Sigmoid colon (tissue), 7 donors: ENCODE results near the gene ZBTB47. TPM values are rescaled to one million over a fixed set of nuclear protein-coding genes. Genes with fewer than 3 reads are reported as not detected.

Experiments
- DNase-seq: peaks from one replicate; pipeline ENCODE4 v3.0.0-alpha.2; 2019
- H3K27ac ChIP-seq, 4 donors: fragments of 200-600 bp; sonication (generic); one replicate each; pipeline ENCODE4 v1.5.1; 2016 to 2019; ENCODE audit warnings: mild to moderate bottlenecking in 1 of 4
- H3K27me3 ChIP-seq, 3 donors: fragments of 200-600 bp; sonication (generic); one replicate each; pipeline ENCODE4 v1.5.1; 2019; ENCODE audit warnings: mild to moderate bottlenecking in 1 of 3
- H3K36me3 ChIP-seq, 4 donors: fragments of 200-600 bp; sonication (generic); one replicate each; pipeline ENCODE4 v1.5.1; 2016 to 2019
- H3K4me1 ChIP-seq, 4 donors: fragments of 200-600 bp; sonication (generic); one replicate each; pipeline ENCODE4 v1.5.1; 2017 to 2019
- H3K4me3 ChIP-seq, 4 donors: fragments of 200-600 bp; sonication (generic); one replicate each; pipeline ENCODE4 v1.5.1; 2017 to 2019; ENCODE audit warnings: mild to moderate bottlenecking in 2 of 4, moderate library complexity in 1 of 4
- H3K9me3 ChIP-seq, 4 donors: fragments of 200-600 bp in 3 of 4; sonication (generic) in 3 of 4; one replicate each; pipeline versions ENCODE4 v1.5.1 to v1.6.1; 2013 to 2019
- CTCF ChIP-seq, 4 experiments: fragments of 450-650 bp in 3 of 4; fragments of 200-600 bp in 1 of 4; IDR thresholded peaks; one replicate each; pipeline ENCODE4 v1.5.1; 2016 to 2019; ENCODE audit warnings: antibody characterized with exemption in 4 of 4, mild to moderate bottlenecking in 3 of 4, moderate library complexity in 2 of 4
- EP300 ChIP-seq, 4 donors: sonication (generic); formaldehyde crosslinking; IDR thresholded peaks; one replicate each; pipeline ENCODE4 v1.6.1; 2017; ENCODE audit warnings: antibody characterized with exemption in 4 of 4
- POLR2A ChIP-seq, 2 donors: fragments of 450-650 bp; IDR thresholded peaks; one replicate each; pipeline ENCODE4 v1.6.1; 2016; ENCODE audit warnings: antibody characterized with exemption in 2 of 2, mild to moderate bottlenecking in 2 of 2, moderate library complexity in 2 of 2
- POLR2AphosphoS5 ChIP-seq, 4 donors: sonication (generic); formaldehyde crosslinking; IDR thresholded peaks; one replicate each; pipeline ENCODE4 v1.6.1; 2017; ENCODE audit warnings: antibody characterized with exemption in 4 of 4
- WGBS, 2 donors: extraction: QIAGEN DNeasy Blood & Tissue Kit; methylation state at CpG; one replicate each; pipeline ENCODE4 v1.1.7; 2013; 5-methylcytosine and 5-hydroxymethylcytosine counted together
- intact Hi-C: fragments of 100-400 bp; cut with DNase I; formaldehyde crosslinking; loops from one replicate; pipeline ENCODE4 v1.15.1; 2023
- polyA plus RNA-seq, 3 donors: library from polyadenylated mRNA; stranded (reverse); fragments of 200-250 nt; gene quantifications; one replicate each; pipeline ENCODE4 v1.2.3, GENCODE V29; 2013
- total RNA-seq, 4 donors: library from RNA; depleted of rRNA; stranded (reverse); fragments of >200 nt; gene quantifications; one replicate each; pipeline ENCODE4 v1.1.0, GENCODE V29; 2016
- donor health status: healthy with polysubstance abuse.
- donor health status: Bipolar disorder and iron deficiency.
- donor health status: healthy.

Gene ZBTB47
- total and polyA plus RNA-seq, 7 donors = 6.2 to 74.8 (median 34.9) TPM

GRCh38 chr3:42706721-42707619 lies 53.5 kb downstream of the ZBTB47 start:
- peak; percentile 40 for DNase-seq
- TF ChIP-seq EP300 (IDR thresholded peaks at IDR 0.05) (no peak), POLR2AphosphoS5 (IDR thresholded peaks at IDR 0.05) (no peak), CTCF (IDR thresholded peaks at IDR 0.05) (no peak), POLR2A (IDR thresholded peaks at IDR 0.05) (no peak)
- intact Hi-C loops = no loop called here
- no peaks in the 10 kb centered on the region for H3K9me3 ChIP-seq
- no peak overlapping the region for H3K4me3 ChIP-seq
- H3K27ac ChIP-seq = no peak overlapping the region
- H3K36me3 ChIP-seq = no peaks in the 10 kb centered on the region
- WGBS, 2 donors = 75 to 76% methylated on average over 7 of the region's 7 CpGs
- no peaks in the 10 kb centered on the region for H3K4me1 ChIP-seq
- H3K27me3 ChIP-seq = no peaks in the 10 kb centered on the region

GRCh38 chr3:42707620-42708355 lies 54.3 kb downstream of the ZBTB47 start:
- H3K36me3 ChIP-seq = no peaks in the 10 kb centered on the region
- intact Hi-C loops = no loop called here
- no peak for TF ChIP-seq CTCF (IDR thresholded peaks at IDR 0.05)
- no peak for TF ChIP-seq EP300 (IDR thresholded peaks at IDR 0.05)
- no peak for TF ChIP-seq POLR2A (IDR thresholded peaks at IDR 0.05)
- no peak for TF ChIP-seq POLR2AphosphoS5 (IDR thresholded peaks at IDR 0.05)
- H3K27ac ChIP-seq = no peak overlapping the region
- no peaks in the 10 kb centered on the region for H3K27me3 ChIP-seq
- H3K9me3 ChIP-seq = no peaks in the 10 kb centered on the region
- no peak overlapping the region for H3K4me3 ChIP-seq
- H3K4me1 ChIP-seq = no peaks in the 10 kb centered on the region
- WGBS, 2 donors = 67 to 78% methylated on average over 8 of the region's 8 CpGs
- peak; percentile 30 for DNase-seq

- intact Hi-C loops = no loop called here
- 87 to 91% methylated on average over 10 of the region's 10 CpGs for WGBS, 2 donors
- H3K36me3 ChIP-seq = no peaks in the 10 kb centered on the region
- H3K27ac ChIP-seq = no peak overlapping the region
- TF ChIP-seq POLR2AphosphoS5 (IDR thresholded peaks at IDR 0.05) (no peak), CTCF (IDR thresholded peaks at IDR 0.05) (no peak)
- H3K4me1 ChIP-seq = no peaks in the 10 kb centered on the region
- H3K4me3 ChIP-seq = no peak overlapping the region
- peak; percentile 59 for DNase-seq
- H3K27me3 ChIP-seq = no peaks in the 10 kb centered on the region
- H3K9me3 ChIP-seq = no peaks in the 10 kb centered on the region
Observed at GRCh38 chr3:42708611-42709151, 55.2 kb downstream of the ZBTB47 start.

- TF ChIP-seq EP300 (IDR thresholded peaks at IDR 0.05) (no peak), CTCF (IDR thresholded peaks at IDR 0.05) (no peak), POLR2A (IDR thresholded peaks at IDR 0.05) (no peak), POLR2AphosphoS5 (IDR thresholded peaks at IDR 0.05) (no peak)
- H3K36me3 ChIP-seq = no peaks in the 10 kb centered on the region
- WGBS, 2 donors = 93 to 94% methylated on average over 10 of the region's 10 CpGs
- H3K4me1 ChIP-seq = no peaks in the 10 kb centered on the region
- intact Hi-C loops = no loop called here
- no peak overlapping the region for H3K4me3 ChIP-seq
- no peaks in the 10 kb centered on the region for H3K9me3 ChIP-seq
- H3K27ac ChIP-seq = no peak overlapping the region
- no peaks in the 10 kb centered on the region for H3K27me3 ChIP-seq
- peak; percentile 30 for DNase-seq
Observed at GRCh38 chr3:42709621-42710020, 56.1 kb downstream of the ZBTB47 start.
